HFF-Myc (cell line): ENCODE data around the gene RS1.

Experiments
- DNase-seq: peaks from one replicate; pipeline ENCODE4 v3.0.0-alpha.2; 2011; ENCODE audit warnings: low read depth; ENCODE audit errors: extremely low read depth
- H3K4me3 ChIP-seq: replicated peaks from 2 replicates; pipeline ENCODE4 v1.5.1; 2011; ENCODE audit warnings: low read depth, mild to moderate bottlenecking, control low read depth, low read length
- TF ChIP-seq, protein P1 (sequence below): IDR thresholded peaks from 2 replicates; pipeline ENCODE4 v1.5.1; 2012; ENCODE audit warnings: mild to moderate bottlenecking, low read depth, low read length, control low read depth; ENCODE audit errors: missing control alignments

Gene RS1

DNA sequence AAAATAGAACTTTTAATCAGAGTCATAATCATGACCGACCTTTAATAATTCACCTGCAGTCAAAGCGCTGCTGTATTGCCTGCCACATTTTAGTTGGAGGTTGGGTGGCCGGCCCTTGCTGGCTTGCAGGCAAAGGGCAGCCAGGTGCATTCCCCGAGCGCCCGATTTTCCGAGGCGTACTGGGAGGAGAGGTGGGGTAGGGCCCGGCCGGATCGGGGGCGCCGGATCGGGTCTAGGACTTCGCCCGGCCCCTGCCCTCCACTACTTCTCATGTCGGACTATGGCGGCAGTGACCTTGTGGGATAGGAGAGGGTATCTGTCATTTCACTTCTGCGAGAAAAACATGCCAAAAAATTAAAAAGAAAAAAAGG lies 2.5 kb upstream of the RS1 start:
- H3K4me3 ChIP-seq, result peak overlapping the region; percentile 46
- DNase-seq, result no peak
- TF ChIP-seq, protein P1, sequence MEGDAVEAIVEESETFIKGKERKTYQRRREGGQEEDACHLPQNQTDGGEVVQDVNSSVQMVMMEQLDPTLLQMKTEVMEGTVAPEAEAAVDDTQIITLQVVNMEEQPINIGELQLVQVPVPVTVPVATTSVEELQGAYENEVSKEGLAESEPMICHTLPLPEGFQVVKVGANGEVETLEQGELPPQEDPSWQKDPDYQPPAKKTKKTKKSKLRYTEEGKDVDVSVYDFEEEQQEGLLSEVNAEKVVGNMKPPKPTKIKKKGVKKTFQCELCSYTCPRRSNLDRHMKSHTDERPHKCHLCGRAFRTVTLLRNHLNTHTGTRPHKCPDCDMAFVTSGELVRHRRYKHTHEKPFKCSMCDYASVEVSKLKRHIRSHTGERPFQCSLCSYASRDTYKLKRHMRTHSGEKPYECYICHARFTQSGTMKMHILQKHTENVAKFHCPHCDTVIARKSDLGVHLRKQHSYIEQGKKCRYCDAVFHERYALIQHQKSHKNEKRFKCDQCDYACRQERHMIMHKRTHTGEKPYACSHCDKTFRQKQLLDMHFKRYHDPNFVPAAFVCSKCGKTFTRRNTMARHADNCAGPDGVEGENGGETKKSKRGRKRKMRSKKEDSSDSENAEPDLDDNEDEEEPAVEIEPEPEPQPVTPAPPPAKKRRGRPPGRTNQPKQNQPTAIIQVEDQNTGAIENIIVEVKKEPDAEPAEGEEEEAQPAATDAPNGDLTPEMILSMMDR, result no peak

DNA sequence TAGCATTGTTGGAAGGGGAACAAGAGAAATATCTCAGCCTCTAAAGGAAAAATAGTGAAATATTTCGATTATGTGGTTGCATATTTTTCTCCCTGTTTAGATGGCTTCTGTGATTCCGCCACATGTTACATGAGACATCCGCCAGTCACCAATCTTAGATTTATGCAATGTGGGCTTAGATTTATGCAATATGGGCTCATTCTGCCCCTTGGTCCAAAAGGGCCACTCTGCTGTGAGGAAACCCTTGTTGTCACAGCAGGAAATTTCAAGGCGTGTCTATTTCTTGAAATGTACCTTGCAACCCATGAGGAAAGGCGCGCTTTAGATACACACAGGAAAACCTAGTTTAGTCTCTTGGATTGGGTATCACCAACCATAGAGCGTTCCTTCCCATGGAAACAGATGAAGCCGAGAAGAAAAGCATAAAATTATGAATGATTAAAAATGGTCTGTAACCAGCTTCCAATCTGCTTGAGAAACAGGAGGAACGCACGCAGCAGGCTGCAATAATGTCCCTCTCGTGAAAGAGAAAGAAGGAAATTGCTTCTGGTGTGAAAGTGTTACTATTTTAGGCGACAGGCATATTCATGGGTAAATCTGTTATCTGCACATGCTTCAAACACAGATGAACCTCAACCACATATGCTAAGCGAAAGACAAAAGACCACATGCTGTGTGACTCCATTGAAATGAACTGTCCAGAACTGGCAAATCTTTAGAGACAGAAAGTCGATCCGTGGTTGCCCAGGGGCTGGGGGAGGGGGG lies 3.7 kb downstream of the RS1 start:
- DNase-seq, result no peak
- TF ChIP-seq, protein P1, result no peak
- H3K4me3 ChIP-seq, result no peak overlapping the region

DNA sequence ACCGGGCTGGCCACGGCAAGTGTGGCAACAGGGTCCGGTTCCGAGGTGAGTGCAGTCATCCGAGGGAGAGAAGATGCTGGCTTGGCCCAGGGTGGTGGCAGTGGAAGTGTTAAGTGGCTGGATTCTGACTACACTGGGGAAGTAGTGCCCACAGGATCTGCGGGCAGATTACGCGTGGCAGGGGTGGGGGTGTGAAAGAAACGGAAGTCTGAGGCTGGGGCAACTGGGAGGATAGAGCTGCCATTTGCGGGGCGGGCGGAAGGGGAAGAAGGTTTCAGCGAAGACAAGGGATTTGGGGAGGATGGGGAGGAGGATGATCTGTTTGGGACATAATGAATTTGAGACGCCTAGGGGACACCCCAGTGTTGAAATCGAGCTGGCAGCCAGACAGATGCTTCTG lies 5.3 kb downstream of the RS1 start:
- H3K4me3 ChIP-seq, result no peak overlapping the region
- no peak for DNase-seq
- TF ChIP-seq, protein P1, result no peak

DNA sequence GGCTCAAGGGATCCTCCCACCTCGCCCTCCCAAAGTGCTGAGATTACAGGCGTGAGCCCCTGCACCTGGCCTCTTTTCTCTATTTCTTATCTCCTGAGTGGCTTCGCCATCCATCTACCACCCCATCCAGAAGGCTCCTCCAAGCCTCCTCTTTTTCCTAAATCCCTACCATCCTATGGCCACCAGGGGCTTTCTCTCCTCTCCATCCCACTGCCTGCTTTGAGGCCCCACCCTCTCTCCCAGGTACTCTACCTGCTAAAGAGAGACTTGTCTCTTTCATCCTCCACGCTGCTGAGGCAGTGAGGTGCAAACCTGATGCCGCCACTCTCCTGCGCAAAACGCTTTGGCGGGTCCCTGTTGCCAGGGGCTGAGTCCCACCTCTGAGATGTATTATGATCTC lies 7.0 kb downstream of the RS1 start:
- H3K4me3 ChIP-seq, result no peak overlapping the region
- DNase-seq, result no peak
- TF ChIP-seq, protein P1, result no peak

DNA sequence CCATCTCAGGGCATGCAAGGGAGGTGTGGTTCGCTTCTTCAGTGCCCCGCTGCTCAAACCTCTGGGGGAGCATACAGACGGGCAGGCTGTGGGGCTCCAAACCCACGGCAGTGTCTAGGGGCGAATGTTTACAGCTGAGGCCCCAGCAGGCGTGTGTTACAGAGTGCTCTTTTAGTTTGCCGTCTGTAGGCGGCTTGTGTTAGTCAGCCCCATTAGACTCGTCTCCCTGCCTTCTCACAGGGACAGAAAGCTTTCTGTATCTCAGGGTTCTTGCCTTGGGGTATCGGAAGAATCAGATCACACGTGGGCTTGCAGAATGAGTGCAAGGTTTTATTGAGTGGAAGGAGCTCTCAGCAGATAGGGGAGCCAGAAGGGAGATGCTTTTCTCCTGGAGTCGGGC lies 10.6 kb downstream of the RS1 start:
- DNase-seq, result no peak
- no peak overlapping the region for H3K4me3 ChIP-seq
- TF ChIP-seq, protein P1, result no peak

DNA sequence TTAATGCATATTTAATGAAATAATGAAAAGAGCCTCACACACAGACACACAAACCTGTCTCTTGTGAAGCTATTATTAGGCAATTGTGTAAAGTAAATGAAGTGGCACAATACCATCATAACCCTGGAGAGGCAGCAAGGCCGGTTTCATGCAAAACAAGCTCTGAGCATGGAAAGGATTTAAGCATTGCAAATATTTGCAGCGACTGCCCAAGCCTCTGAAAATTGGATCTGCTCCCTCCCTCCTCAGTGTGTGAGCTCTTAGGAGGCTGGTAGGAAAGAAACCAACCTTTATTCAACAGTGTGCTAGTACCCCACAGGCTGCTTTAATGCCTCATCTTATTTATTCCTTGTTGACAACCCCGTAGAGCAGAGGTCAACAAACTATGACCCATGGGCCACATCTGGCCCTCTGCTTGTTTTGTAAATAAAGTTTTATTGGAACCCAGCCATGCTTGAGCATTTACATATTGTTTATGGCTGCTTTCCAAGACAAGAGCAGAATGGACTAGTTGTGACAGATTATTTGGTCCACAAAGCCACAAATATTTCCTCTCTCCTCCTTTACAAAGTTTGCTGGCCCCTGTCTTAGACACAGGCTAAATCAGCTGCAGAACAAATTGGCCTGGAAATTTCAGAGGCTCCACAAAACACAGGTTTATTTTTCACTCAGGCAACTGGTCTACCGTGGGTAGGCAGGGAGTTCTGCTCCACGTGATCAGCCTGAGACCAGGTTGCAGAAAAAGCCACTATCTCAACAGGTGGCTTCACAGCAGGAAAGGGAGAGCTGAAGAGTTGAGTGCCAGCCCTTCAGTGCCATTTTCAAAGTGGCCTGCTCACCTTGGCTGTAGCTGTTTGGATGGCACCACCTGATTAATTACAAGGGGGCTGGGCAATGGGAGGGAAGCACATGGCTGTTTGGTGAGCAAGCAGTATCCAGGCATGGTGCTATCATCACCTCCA lies 16.8 kb downstream of the RS1 start:
- no peak for DNase-seq
- H3K4me3 ChIP-seq, result no peak overlapping the region
- TF ChIP-seq, protein P1, result no peak
